H9 (cell line): ENCODE measurements around the gene RNF213. TPM values are rescaled to one million over a fixed set of nuclear protein-coding genes. Genes with fewer than 3 reads are reported as not detected.

ENCODE experiments used
- DNase-seq: peaks from one replicate; pipeline ENCODE4 v3.0.0-alpha.2; 2017
- H2AFZ ChIP-seq: one replicate; pipeline ENCODE4 v1.6.1; 2013; ENCODE audit warnings: mild to moderate bottlenecking, low read length, control low read depth, moderate library complexity
- H2AK5ac ChIP-seq: 2 replicates; pipeline ENCODE4 v1.6.1; 2013; ENCODE audit warnings: low read length, control low read depth, mixed read lengths; ENCODE audit not compliant: insufficient read length
- H2BK120ac ChIP-seq: one replicate; pipeline ENCODE4 v1.6.1; 2013; ENCODE audit warnings: low read depth, mild to moderate bottlenecking, low read length, control low read depth, inconsistent platforms; ENCODE audit not compliant: poor library complexity, severe bottlenecking
- H2BK12ac ChIP-seq: 2 replicates; pipeline ENCODE4 v1.6.1; 2013; ENCODE audit warnings: low read length, control low read depth, mixed read lengths, low read depth; ENCODE audit not compliant: insufficient read length
- H2BK15ac ChIP-seq: 2 replicates; pipeline ENCODE4 v1.6.1; 2013; ENCODE audit warnings: low read depth, low read length, control low read depth
- H2BK20ac ChIP-seq: one replicate; pipeline ENCODE4 v1.6.1; 2013; ENCODE audit warnings: low read depth, mild to moderate bottlenecking, low read length, control low read depth, inconsistent platforms; ENCODE audit not compliant: poor library complexity, severe bottlenecking
- H2BK5ac ChIP-seq: 2 replicates; pipeline ENCODE4 v1.6.1; 2013; ENCODE audit warnings: low read length, control low read depth, mixed read lengths; ENCODE audit not compliant: insufficient read length
- H3K14ac ChIP-seq: 2 replicates; pipeline ENCODE4 v1.6.1; 2013; ENCODE audit warnings: low read length, control low read depth; ENCODE audit not compliant: insufficient read depth
- H3K18ac ChIP-seq: 2 replicates; pipeline ENCODE4 v1.6.1; 2013; ENCODE audit warnings: low read depth, mild to moderate bottlenecking, mixed read lengths, low read length, control low read depth; ENCODE audit not compliant: insufficient read length
- H3K23ac ChIP-seq: 2 replicates; pipeline ENCODE4 v1.6.1; 2013; ENCODE audit warnings: low read length, control low read depth, mixed read lengths, low read depth; ENCODE audit not compliant: insufficient read length
- H3K23me2 ChIP-seq: 2 replicates; pipeline ENCODE4 v1.6.1; 2013; ENCODE audit warnings: low read depth, mild to moderate bottlenecking, mixed read lengths, low read length, control low read depth; ENCODE audit not compliant: insufficient read length, poor library complexity, severe bottlenecking
- H3K27ac ChIP-seq: 2 replicates; pipeline ENCODE4 v1.5.1; 2013; ENCODE audit warnings: low read length, control low read depth, mixed read lengths, low read depth; ENCODE audit not compliant: insufficient read length
- H3K27me3 ChIP-seq: 2 replicates; pipeline ENCODE4 v1.6.1; 2013; ENCODE audit warnings: low read length, control low read depth, inconsistent platforms; ENCODE audit not compliant: insufficient read depth
- H3K4ac ChIP-seq: 2 replicates; pipeline ENCODE4 v1.6.1; 2013; ENCODE audit warnings: low read depth, mild to moderate bottlenecking, control low read depth, inconsistent platforms, low read length, moderate library complexity
- H3K4me1 ChIP-seq: 2 replicates; pipeline ENCODE4 v1.6.1; 2013; ENCODE audit warnings: low read length, control low read depth, inconsistent platforms; ENCODE audit not compliant: insufficient read depth
- H3K4me2 ChIP-seq: 2 replicates; pipeline ENCODE4 v1.6.1; 2013; ENCODE audit warnings: low read length, control low read depth, mixed read lengths; ENCODE audit not compliant: insufficient read length, insufficient read depth
- H3K56ac ChIP-seq: 2 replicates; pipeline ENCODE4 v1.6.1; 2013; ENCODE audit warnings: low read depth, mild to moderate bottlenecking, mixed read lengths, low read length, control low read depth; ENCODE audit not compliant: insufficient read length
- H3K79me1 ChIP-seq: 2 replicates; pipeline ENCODE4 v1.6.1; 2013; ENCODE audit warnings: low read depth, mild to moderate bottlenecking, moderate library complexity, low read length, control low read depth, inconsistent platforms; ENCODE audit not compliant: insufficient read depth, poor library complexity, severe bottlenecking
- H3K79me2 ChIP-seq: 2 replicates; pipeline ENCODE4 v1.6.1; 2013; ENCODE audit warnings: low read length, control low read depth, inconsistent platforms; ENCODE audit not compliant: insufficient read depth
- H3K9ac ChIP-seq: 2 replicates; pipeline ENCODE4 v1.6.1; 2013; ENCODE audit warnings: low read length, control low read depth, mixed read lengths; ENCODE audit not compliant: insufficient read length; ENCODE audit errors: extremely low read depth
- H3K9me3 ChIP-seq: one replicate; pipeline ENCODE4 v1.6.1; 2013; ENCODE audit warnings: low read depth, low read length, inconsistent platforms; ENCODE audit not compliant: control insufficient read depth
- H3T11ph ChIP-seq: one replicate; pipeline ENCODE4 v1.6.1; 2013; ENCODE audit warnings: mild to moderate bottlenecking, low read length, control low read depth, inconsistent platforms
- H4K20me1 ChIP-seq: one replicate; pipeline ENCODE4 v1.6.1; 2013; ENCODE audit not compliant: control insufficient read depth, insufficient read length, insufficient read depth
- H4K5ac ChIP-seq: 2 replicates; pipeline ENCODE4 v1.6.1; 2013; ENCODE audit warnings: low read depth, mild to moderate bottlenecking, mixed read lengths, low read length, control low read depth; ENCODE audit not compliant: insufficient read length
- H4K8ac ChIP-seq: replicated peaks from 2 replicates; pipeline ENCODE4 v1.6.1; 2013; ENCODE audit warnings: low read length, control low read depth, mixed read lengths, low read depth; ENCODE audit not compliant: insufficient read length
- H4K91ac ChIP-seq: 2 replicates; pipeline ENCODE4 v1.6.1; 2013; ENCODE audit warnings: low read depth, mild to moderate bottlenecking, moderate library complexity, mixed read lengths, low read length, control low read depth; ENCODE audit not compliant: insufficient read length
- H3K27ac Mint-ChIP-seq, 3 experiments: 2 replicates in 2 of 3; 3 replicates in 1 of 3; pipeline ENCODE4 v1.8.0; 2020 to 2021; ENCODE audit warnings: mixed read lengths in 3 of 3, mild to moderate bottlenecking in 1 of 3, moderate library complexity in 1 of 3
- H3K27me3 Mint-ChIP-seq: 2 replicates; pipeline ENCODE4 v1.8.0; 2021; ENCODE audit warnings: low read depth, mild to moderate bottlenecking, moderate library complexity, mixed read lengths
- H3K36me3 Mint-ChIP-seq, 3 experiments: 2 replicates in 2 of 3; 3 replicates in 1 of 3; pipeline ENCODE4 v1.8.0; 2020 to 2021; ENCODE audit warnings: low read depth in 3 of 3, mixed read lengths in 3 of 3; ENCODE audit not compliant: insufficient read depth in 1 of 3
- H3K4me1 Mint-ChIP-seq, 2 experiments: 2 replicates each; pipeline ENCODE4 v1.8.0; 2020; ENCODE audit warnings: mixed read lengths in 2 of 2
- H3K4me3 Mint-ChIP-seq, 2 experiments: 2 replicates in 1 of 2; 3 replicates in 1 of 2; pipeline ENCODE4 v1.8.0; 2020 to 2021; ENCODE audit warnings: mild to moderate bottlenecking in 2 of 2, mixed read lengths in 2 of 2, moderate library complexity in 1 of 2
- H3K9me3 Mint-ChIP-seq, 2 experiments: 2 replicates in 1 of 2; 3 replicates in 1 of 2; pipeline ENCODE4 v1.8.0; 2020; ENCODE audit warnings: mild to moderate bottlenecking in 2 of 2, mixed read lengths in 2 of 2, moderate library complexity in 1 of 2
- CTCF ChIP-seq: fragments of 200-600 bp; sonication (generic); conservative IDR thresholded peaks from 3 replicates; pipeline ENCODE4 v1.8.0; 2021; ENCODE audit warnings: antibody characterized with exemption, mild to moderate bottlenecking
- WGBS: extraction: QIAGEN DNeasy Blood & Tissue Kit; methylation state at CpG from one replicate; pipeline ENCODE4 v1.1.7; 2013; ENCODE audit warnings: missing lambda C conversion rate, low lambda C conversion rate, mixed read lengths; ENCODE audit not compliant: insufficient read length; ENCODE audit errors: extremely low coverage; 5-methylcytosine and 5-hydroxymethylcytosine counted together
- total RNA-seq: library from RNA; stranded (reverse); gene quantifications from 2 replicates; pipeline ENCODE4 v1.2.1, GENCODE V29; 2021

Gene RNF213
- total RNA-seq, 1 experiment from 2014 or later = 34.3 TPM

GRCh38 chr17:80236911-80237310 is 23.7 kb upstream of the RNF213 start:
- Histone ChIP-seq H2BK15ac (no peak overlapping the region), H3T11ph (no peak overlapping the region), H3K4me2 (no peak overlapping the region), H3K4ac (no peak overlapping the region), H3K23me2 (no peaks in the 10 kb centered on the region), H4K8ac (no peak overlapping the region), H3K18ac (no peak overlapping the region), H3K79me1 (no peaks in the 10 kb centered on the region), H2BK20ac (no peak overlapping the region), H4K20me1 (no peaks in the 10 kb centered on the region), H2AFZ (no peak overlapping the region), H2BK120ac (no peak overlapping the region), H4K91ac (no peak overlapping the region), H3K27ac (no peak overlapping the region), H3K9me3 (peaks cover 4% of the 10 kb centered on the region), H3K79me2 (no peaks in the 10 kb centered on the region), H2BK12ac (no peak overlapping the region), H2AK5ac (no peak overlapping the region), H2BK5ac (no peak overlapping the region), H3K9ac (no peak overlapping the region), H3K23ac (no peak overlapping the region), H3K14ac (no peak overlapping the region), H3K56ac (no peak overlapping the region), H3K4me1 (no peaks in the 10 kb centered on the region), H4K5ac (no peak overlapping the region), H3K27me3 (no peaks in the 10 kb centered on the region)
- Mint-ChIP-seq H3K36me3 (peaks cover 22 to 53% (median 46%) of the 10 kb centered on the region in 3 experiments), H3K9me3 (peaks cover 8 to 11% of the 10 kb centered on the region in 2 experiments), H3K27ac (peak overlapping the region in 1 of 3 experiments; percentile 72; a peak in 2 of 7 replicates), H3K4me3 (no peak overlapping the region), H3K4me1 (no peaks in the 10 kb centered on the region), H3K27me3 (no peaks in the 10 kb centered on the region)
- TF ChIP-seq CTCF = no peak
- peak; percentile 63 for DNase-seq
- WGBS = no CpG with 5 or more reads among the region's 17 CpGs
